NCI-H774 (cell line): ENCODE measurements around the gene HADHB.
"Not testable (repeated sequence)": the region's sequence is repeated elsewhere in the genome, so short reads cannot be mapped to it uniquely, and the experiment has no call there.

Source experiments
- DNase-seq: peaks from one replicate; lab custom pipeline; 2025; lab: John Stamatoyannopoulos, UW

HADHB gene

GRCh38 chr2:26329083-26329482 lies 84.3 kb downstream of the HADHB start:
- DNase-seq: not testable (repeated sequence)

GRCh38 chr2:26330114-26330549 lies 85.4 kb downstream of the HADHB start:
- DNase-seq: peak; percentile 64

- no peak for DNase-seq
These were observed 85.9 kb downstream of the HADHB start for GRCh38 chr2:26330604-26331003.

GRCh38 chr2:26331321-26331720 lies 86.6 kb downstream of the HADHB start:
- DNase-seq: not testable (repeated sequence)

- DNase-seq: no peak
These were observed 88.6 kb downstream of the HADHB start for GRCh38 chr2:26333293-26333692.

- DNase-seq: no peak
These were observed 90.5 kb downstream of the HADHB start for GRCh38 chr2:26335231-26335630.

- DNase-seq: no peak
These were observed 92.0 kb downstream of the HADHB start for GRCh38 chr2:26336719-26337118.

GRCh38 chr2:26337298-26337697 lies 92.6 kb downstream of the HADHB start:
- DNase-seq: no peak
